Measurements from ENCODE around the gene DAGLA. TPM values are rescaled to one million over a fixed set of nuclear protein-coding genes. Genes with fewer than 3 reads are reported as not detected.

DAGLA gene
- total RNA-seq, 2 experiments from 2014 or later = 0.05 TPM; not detected in 1

DNA sequence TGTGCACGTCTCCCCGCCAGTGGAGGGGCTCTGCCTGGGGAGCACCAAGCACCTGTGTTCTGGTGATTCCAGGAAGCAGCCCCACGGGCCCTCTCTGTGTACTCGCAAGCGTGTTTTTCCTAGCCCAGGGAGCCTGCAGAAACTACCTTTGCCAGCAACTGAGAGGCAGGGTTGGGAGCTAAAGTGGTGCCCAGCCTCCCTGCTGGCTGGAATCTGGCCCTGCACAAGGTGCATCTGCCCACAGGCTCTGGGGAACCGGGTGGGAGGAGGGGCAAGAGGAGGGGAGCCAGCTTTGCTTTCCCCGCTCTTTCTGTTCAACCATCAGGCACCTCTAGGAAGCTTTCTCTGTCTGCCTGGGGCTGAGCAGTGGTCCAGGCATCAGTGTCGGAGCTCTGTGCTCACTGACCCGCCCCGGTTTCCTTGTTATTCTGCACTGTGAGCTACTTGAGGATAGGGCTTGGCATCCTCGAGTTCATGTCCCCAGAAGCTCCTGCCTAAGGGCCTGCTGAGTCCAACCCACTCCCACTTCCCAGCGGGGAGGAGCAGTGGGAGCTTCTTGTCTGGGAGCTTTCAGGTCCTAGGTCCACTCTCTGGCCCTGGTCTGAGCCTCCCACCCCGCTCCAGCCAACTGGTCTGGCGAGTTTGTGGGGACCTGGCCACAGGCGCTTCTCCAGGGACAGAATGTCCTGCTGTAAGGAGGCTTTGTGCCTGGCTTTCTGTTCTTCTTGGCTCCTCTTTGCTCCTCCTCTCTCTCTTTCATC lies 14.9 kb downstream of the DAGLA start:
- Mint-ChIP-seq H3K4me1 (ENCODE audit: low read depth) (peaks cover 29% of the 10 kb centered on the region), H3K36me3 (ENCODE audit: low read depth) (no peaks in the 10 kb centered on the region), H3K27ac (peak overlapping the region; percentile 59), H3K27me3 (ENCODE audit: low read depth) (no peaks in the 10 kb centered on the region), H3K4me3 (peak overlapping the region; percentile 30), H3K9me3 (ENCODE audit: insufficient read depth) (no peaks in the 10 kb centered on the region)
- no peak for DNase-seq
- POLR2A ChIA-PET = no interaction called here
- CTCF ChIA-PET = interaction anchor here (1.2 to 1.5 kb wide), 2 partner anchors 14 to 16 kb away, joined by 3 read pairs; no protein-coding TSS in a partner anchor
- no peak for ATAC-seq

- POLR2A ChIA-PET = no interaction called here
- DNase-seq (peak; percentile 90), ATAC-seq (peak; percentile 97)
- H3K27me3 Mint-ChIP-seq (ENCODE audit: low read depth) = peaks cover 1% of the 10 kb centered on the region
- CTCF ChIA-PET = no interaction called here
- no peaks in the 10 kb centered on the region for H3K9me3 Mint-ChIP-seq (ENCODE audit: insufficient read depth)
- no peaks in the 10 kb centered on the region for H3K36me3 Mint-ChIP-seq (ENCODE audit: low read depth)
- peaks cover 29% of the 10 kb centered on the region for H3K4me1 Mint-ChIP-seq (ENCODE audit: low read depth)
- peak overlapping the region; percentile 59 for H3K27ac Mint-ChIP-seq
- peak overlapping the region; percentile 30 for H3K4me3 Mint-ChIP-seq
These were observed 15.7 kb downstream of the DAGLA start for GRCh38 chr11:61695917-61696316.

GRCh38 chr11:61696602-61697001 lies 16.4 kb downstream of the DAGLA start:
- CTCF ChIA-PET = interaction anchor here (2.6 kb wide), 1 partner anchor 37 kb away, joined by 15 read pairs; no protein-coding TSS in a partner anchor
- ATAC-seq = no peak

DNA sequence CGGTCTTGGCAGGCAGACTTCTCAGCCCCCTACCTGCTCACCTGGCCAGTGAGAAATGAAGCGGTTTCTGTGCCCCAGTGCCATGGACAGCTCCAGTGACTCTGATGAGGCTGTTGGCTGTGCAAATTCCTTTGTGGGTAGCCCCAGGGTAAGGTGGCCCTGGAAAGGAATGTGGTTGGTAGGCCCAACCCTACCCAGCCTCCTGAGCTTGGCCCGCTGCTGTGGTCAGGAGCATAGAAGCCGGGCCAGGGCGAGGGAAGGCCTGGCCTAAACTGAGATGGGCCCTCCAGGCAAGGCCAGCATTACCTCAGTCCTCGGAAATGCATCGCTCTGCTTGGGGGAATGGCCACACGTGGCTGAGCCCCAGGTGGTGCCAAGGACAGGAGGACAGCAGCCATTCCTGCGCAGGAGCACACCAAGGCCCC lies 16.9 kb downstream of the DAGLA start:
- POLR2A ChIA-PET = no interaction called here
- CTCF ChIA-PET = interaction anchor here (2.6 kb wide), 1 partner anchor 36 kb away, joined by 15 read pairs; no protein-coding TSS in a partner anchor
- Mint-ChIP-seq H3K4me3 (no peak overlapping the region), H3K36me3 (ENCODE audit: low read depth) (no peaks in the 10 kb centered on the region), H3K9me3 (ENCODE audit: insufficient read depth) (no peaks in the 10 kb centered on the region), H3K27ac (peak overlapping the region; percentile 34), H3K27me3 (ENCODE audit: low read depth) (peaks cover 4% of the 10 kb centered on the region), H3K4me1 (ENCODE audit: low read depth) (peaks cover 32% of the 10 kb centered on the region)
- DNase-seq = no peak
- no peak for ATAC-seq

More at GRCh38 chr11:61696602-61697001, 16.4 kb downstream of the DAGLA start:
- H3K27me3 Mint-ChIP-seq (ENCODE audit: low read depth) = peaks cover 4% of the 10 kb centered on the region
- no peaks in the 10 kb centered on the region for H3K36me3 Mint-ChIP-seq (ENCODE audit: low read depth)
- no peak for DNase-seq
- no peak overlapping the region for H3K4me3 Mint-ChIP-seq
- POLR2A ChIA-PET = no interaction called here
- H3K4me1 Mint-ChIP-seq (ENCODE audit: low read depth) = peaks cover 29% of the 10 kb centered on the region
- peak overlapping the region; percentile 34 for H3K27ac Mint-ChIP-seq
- no peaks in the 10 kb centered on the region for H3K9me3 Mint-ChIP-seq (ENCODE audit: insufficient read depth)

- ATAC-seq = no peak
- Mint-ChIP-seq H3K27me3 (ENCODE audit: low read depth) (peaks cover 4% of the 10 kb centered on the region), H3K36me3 (ENCODE audit: low read depth) (no peaks in the 10 kb centered on the region), H3K27ac (peak overlapping the region; percentile 60), H3K9me3 (ENCODE audit: insufficient read depth) (no peaks in the 10 kb centered on the region), H3K4me3 (no peak overlapping the region), H3K4me1 (ENCODE audit: low read depth) (peaks cover 39% of the 10 kb centered on the region)
- no peak for DNase-seq
- CTCF ChIA-PET = interaction anchor here (1.5 to 2.6 kb wide), 2 partner anchors 24 to 36 kb away, joined by 3 to 15 read pairs; no protein-coding TSS in a partner anchor
- POLR2A ChIA-PET = no interaction called here
These were observed 17.6 kb downstream of the DAGLA start for GRCh38 chr11:61697764-61698163.

DNA sequence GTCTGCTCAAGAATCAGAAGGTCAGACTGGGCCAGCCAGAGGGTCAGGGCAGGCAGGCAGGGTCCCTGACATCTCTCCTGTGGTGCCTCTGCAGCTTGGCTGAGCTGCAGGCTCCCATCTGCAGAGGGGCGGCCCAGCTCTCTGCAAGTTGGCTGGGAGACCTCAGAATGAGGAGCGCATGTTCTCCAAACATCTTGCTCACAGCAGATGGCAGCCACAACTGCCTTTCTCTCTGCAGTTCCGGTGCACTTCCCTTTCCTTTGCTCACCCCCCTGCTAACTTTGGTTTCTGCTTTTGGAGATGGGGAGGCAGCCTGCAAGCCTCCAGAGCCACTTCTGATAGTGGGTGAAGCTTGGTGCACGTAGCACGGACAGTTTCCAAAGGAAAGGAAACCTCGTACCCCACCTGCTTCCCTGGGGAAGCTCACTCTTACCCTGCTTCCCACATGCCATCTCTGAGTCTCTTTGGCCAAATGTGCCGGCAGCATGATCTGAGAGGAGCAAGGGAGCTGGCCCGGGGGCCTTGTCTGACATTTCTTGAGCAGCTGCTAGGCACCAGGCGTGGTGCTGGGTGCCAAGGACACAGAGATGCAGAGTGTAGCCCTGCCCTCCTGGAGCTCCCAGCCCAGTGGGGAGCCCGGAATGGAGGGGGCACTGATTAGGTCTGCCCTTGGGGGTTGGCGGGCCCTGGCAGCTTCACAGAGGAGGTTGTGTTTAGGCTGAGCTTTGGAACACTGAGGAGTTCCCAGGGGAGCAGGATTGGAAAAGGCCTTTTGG lies 18.2 kb downstream of the DAGLA start:
- Mint-ChIP-seq H3K36me3 (ENCODE audit: low read depth) (no peaks in the 10 kb centered on the region), H3K27me3 (ENCODE audit: low read depth) (peaks cover 4% of the 10 kb centered on the region), H3K4me1 (ENCODE audit: low read depth) (peaks cover 45% of the 10 kb centered on the region), H3K27ac (peak overlapping the region; percentile 60), H3K9me3 (ENCODE audit: insufficient read depth) (no peaks in the 10 kb centered on the region), H3K4me3 (no peak overlapping the region)
- ChIA-PET POLR2A (no interaction called here), CTCF (interaction anchor here (0.9 to 2.6 kb wide), 3 partner anchors 15 to 35 kb away, joined by 3 to 15 read pairs (median 3); no protein-coding TSS in a partner anchor)
- DNase-seq (peak; percentile 41), ATAC-seq (no peak)

DNA sequence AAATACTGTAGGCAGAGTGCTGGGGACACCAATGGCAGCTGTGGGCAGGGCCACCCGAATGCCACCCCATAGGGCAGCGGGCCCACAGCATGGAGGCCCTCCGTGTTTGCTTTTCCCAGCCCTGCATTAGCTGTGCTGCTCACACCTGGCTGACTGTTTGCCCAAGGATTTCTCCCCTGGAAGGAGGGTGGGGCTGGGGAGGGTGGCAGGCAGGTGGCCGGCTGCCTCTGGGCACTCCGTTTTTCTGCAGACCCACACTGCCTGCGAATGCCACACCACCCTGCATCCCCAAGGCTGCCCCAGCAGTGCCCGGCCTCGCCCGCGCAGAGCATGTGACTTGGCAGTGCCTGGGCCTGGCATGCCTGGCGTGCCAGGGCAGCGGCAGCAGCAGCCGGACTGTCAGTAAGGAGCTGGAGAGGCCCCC lies 19.6 kb downstream of the DAGLA start:
- no peak overlapping the region for H3K27ac Mint-ChIP-seq
- DNase-seq = no peak
- H3K4me3 Mint-ChIP-seq = no peak overlapping the region
- H3K27me3 Mint-ChIP-seq (ENCODE audit: low read depth) = peaks cover 12% of the 10 kb centered on the region
- POLR2A ChIA-PET = no interaction called here
- H3K36me3 Mint-ChIP-seq (ENCODE audit: low read depth) = no peaks in the 10 kb centered on the region
- H3K4me1 Mint-ChIP-seq (ENCODE audit: low read depth) = peaks cover 49% of the 10 kb centered on the region
- no peak for ATAC-seq
- CTCF ChIA-PET = interaction anchor here (1.6 kb wide), 1 partner anchor 34 kb away, joined by 8 read pairs; no protein-coding TSS in a partner anchor
- H3K9me3 Mint-ChIP-seq (ENCODE audit: insufficient read depth) = no peaks in the 10 kb centered on the region

DNA sequence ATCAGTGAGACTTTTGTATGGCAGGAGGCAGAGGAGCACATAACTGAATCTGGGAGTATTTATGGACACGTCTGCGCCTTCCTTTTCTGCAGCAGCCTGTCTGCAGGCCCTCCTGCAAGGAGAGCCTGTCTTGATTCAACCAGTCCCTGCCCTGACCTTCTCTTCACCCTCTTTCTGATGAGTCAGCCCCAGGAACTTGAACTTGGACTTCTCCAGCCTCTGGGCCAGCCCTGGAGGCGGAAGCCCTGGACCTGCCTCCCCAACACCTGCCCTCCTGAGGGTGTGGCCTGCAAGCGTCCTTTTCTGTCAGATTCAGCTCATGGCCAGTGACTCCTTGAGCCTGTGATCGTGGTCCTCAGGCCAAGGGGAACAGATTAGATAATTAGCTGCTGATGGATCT lies 20.0 kb downstream of the DAGLA start:
- Mint-ChIP-seq H3K4me1 (ENCODE audit: low read depth) (peaks cover 49% of the 10 kb centered on the region), H3K36me3 (ENCODE audit: low read depth) (no peaks in the 10 kb centered on the region), H3K27ac (no peak overlapping the region), H3K27me3 (ENCODE audit: low read depth) (peaks cover 14% of the 10 kb centered on the region), H3K4me3 (no peak overlapping the region), H3K9me3 (ENCODE audit: insufficient read depth) (no peaks in the 10 kb centered on the region)
- no peak for DNase-seq
- POLR2A ChIA-PET = no interaction called here
- CTCF ChIA-PET = interaction anchor here (1.6 kb wide), 1 partner anchor 33 kb away, joined by 8 read pairs; no protein-coding TSS in a partner anchor
- ATAC-seq = no peak

DNA sequence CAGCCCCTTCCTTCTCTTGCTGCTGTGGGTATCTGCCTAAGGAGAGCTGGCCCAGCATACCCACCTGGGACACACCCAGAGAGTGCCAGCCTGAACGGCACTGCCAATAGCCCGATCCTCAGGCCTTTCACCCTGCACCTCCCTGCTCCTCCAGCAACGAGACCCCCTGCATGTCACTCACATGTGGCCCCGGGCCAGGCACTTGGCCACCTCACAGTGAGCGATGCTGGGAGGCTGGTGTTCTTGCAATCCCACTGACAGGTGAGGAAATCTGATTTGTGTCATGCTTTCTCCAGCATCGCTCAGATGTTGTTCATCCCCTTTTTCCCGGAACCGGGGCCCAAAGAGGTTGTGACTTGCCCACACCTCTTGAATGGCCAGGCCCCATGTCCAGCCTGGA lies 20.5 kb downstream of the DAGLA start:
- H3K36me3 Mint-ChIP-seq (ENCODE audit: low read depth) = no peaks in the 10 kb centered on the region
- DNase-seq = no peak
- peaks cover 18% of the 10 kb centered on the region for H3K27me3 Mint-ChIP-seq (ENCODE audit: low read depth)
- ChIA-PET POLR2A (no interaction called here), CTCF (interaction anchor here (1.6 kb wide), 1 partner anchor 33 kb away, joined by 8 read pairs; no protein-coding TSS in a partner anchor)
- H3K4me3 Mint-ChIP-seq = no peak overlapping the region
- no peaks in the 10 kb centered on the region for H3K9me3 Mint-ChIP-seq (ENCODE audit: insufficient read depth)
- H3K4me1 Mint-ChIP-seq (ENCODE audit: low read depth) = peaks cover 45% of the 10 kb centered on the region
- no peak for ATAC-seq
- H3K27ac Mint-ChIP-seq = no peak overlapping the region

GRCh38 chr11:61701242-61701886 lies 21.2 kb downstream of the DAGLA start:
- Mint-ChIP-seq H3K27ac (no peak overlapping the region), H3K9me3 (ENCODE audit: insufficient read depth) (no peaks in the 10 kb centered on the region), H3K4me3 (no peak overlapping the region), H3K36me3 (ENCODE audit: low read depth) (no peaks in the 10 kb centered on the region), H3K4me1 (ENCODE audit: low read depth) (peaks cover 39% of the 10 kb centered on the region), H3K27me3 (ENCODE audit: low read depth) (peaks cover 21% of the 10 kb centered on the region)
- ATAC-seq = peak; percentile 28
- CTCF ChIA-PET = interaction anchor here (0.9 to 1.9 kb wide), 3 partner anchors 32 to 46 kb away, joined by 5 to 8 read pairs (median 7); no protein-coding TSS in a partner anchor
- POLR2A ChIA-PET = no interaction called here
- no peak for DNase-seq

GRCh38 chr11:61702701-61703312 lies 22.6 kb downstream of the DAGLA start:
- no peaks in the 10 kb centered on the region for H3K36me3 Mint-ChIP-seq (ENCODE audit: low read depth)
- ChIA-PET POLR2A (no interaction called here), CTCF (interaction anchor here (1.5 to 2.9 kb wide), 3 partner anchors 24 to 45 kb away, joined by 3 to 16 read pairs (median 5); no protein-coding TSS in a partner anchor)
- H3K4me3 Mint-ChIP-seq = peak overlapping the region; percentile 15
- ATAC-seq (no peak), DNase-seq (peak; percentile 39)
- H3K4me1 Mint-ChIP-seq (ENCODE audit: low read depth) = peaks cover 30% of the 10 kb centered on the region
- H3K9me3 Mint-ChIP-seq (ENCODE audit: insufficient read depth) = no peaks in the 10 kb centered on the region
- H3K27me3 Mint-ChIP-seq (ENCODE audit: low read depth) = peaks cover 21% of the 10 kb centered on the region
- H3K27ac Mint-ChIP-seq = no peak overlapping the region

Data from activated CD8-positive, alpha-beta T cell treated with anti-CD3 and anti-CD28 coated beads, Interleukin-2, amount 10 ng/mL, durations not matched to agents 7 days and 5 days (primary cell).